GM21367 (cell line): Measurements from ENCODE around the gene PTPRN2.
"Not testable (repeated sequence)": the region's sequence is repeated elsewhere in the genome, so short reads cannot be mapped to it uniquely, and the experiment has no call there.

Source experiments
- ATAC-seq: cut with Tn5 transposase; IDR thresholded peaks from one replicate; pipeline ENCODE4 v1.9.1; 2021; ENCODE audit not compliant: unreplicated experiment

Gene PTPRN2

GRCh38 chr7:158050441-158050977 is 537.1 kb downstream of the PTPRN2 start:
- ATAC-seq: no peak

GRCh38 chr7:158049271-158049670 is 538.4 kb downstream of the PTPRN2 start:
- no peak for ATAC-seq

GRCh38 chr7:158048569-158048968 is 539.1 kb downstream of the PTPRN2 start:
- ATAC-seq: no peak

- ATAC-seq: no peak
These were observed 540.1 kb downstream of the PTPRN2 start for GRCh38 chr7:158047391-158048059.

GRCh38 chr7:158046246-158046645 is 541.4 kb downstream of the PTPRN2 start:
- ATAC-seq: not testable (repeated sequence)

- no peak for ATAC-seq
These were observed 543.2 kb downstream of the PTPRN2 start for GRCh38 chr7:158044482-158044823.

- ATAC-seq: no peak
These were observed 543.8 kb downstream of the PTPRN2 start for GRCh38 chr7:158043551-158044481.

- no peak for ATAC-seq
These were observed 545.3 kb downstream of the PTPRN2 start for GRCh38 chr7:158042156-158042880.

GRCh38 chr7:158040199-158040598 is 547.4 kb downstream of the PTPRN2 start:
- ATAC-seq: no peak

- no peak for ATAC-seq
These were observed 548.4 kb downstream of the PTPRN2 start for GRCh38 chr7:158039270-158039669.

GRCh38 chr7:158037211-158037610 is 550.4 kb downstream of the PTPRN2 start:
- ATAC-seq: no peak

GRCh38 chr7:158035343-158035742 is 552.3 kb downstream of the PTPRN2 start:
- ATAC-seq: no peak

- no peak for ATAC-seq
These were observed 553.1 kb downstream of the PTPRN2 start for GRCh38 chr7:158034571-158034970.

GRCh38 chr7:158033925-158034324 is 553.7 kb downstream of the PTPRN2 start:
- ATAC-seq: not testable (repeated sequence)

GRCh38 chr7:158033196-158033595 is 554.4 kb downstream of the PTPRN2 start:
- no peak for ATAC-seq

GRCh38 chr7:158032561-158033115 is 555.0 kb downstream of the PTPRN2 start:
- ATAC-seq: no peak

- no peak for ATAC-seq
These were observed 555.7 kb downstream of the PTPRN2 start for GRCh38 chr7:158031867-158032308.

- ATAC-seq: no peak
These were observed 557.1 kb downstream of the PTPRN2 start for GRCh38 chr7:158030566-158030965.

GRCh38 chr7:158030071-158030470 is 557.6 kb downstream of the PTPRN2 start:
- ATAC-seq: no peak

GRCh38 chr7:158029509-158029908 is 558.1 kb downstream of the PTPRN2 start:
- no peak for ATAC-seq

GRCh38 chr7:158028971-158029370 is 558.7 kb downstream of the PTPRN2 start:
- no peak for ATAC-seq
